B cell (primary cell): Measurements from ENCODE around the gene XRCC1.

Experiments used
- CTCF ChIP-seq: fragments of 200-600 bp; IDR thresholded peaks from one replicate; pipeline ENCODE4 v1.8.0; 2022; ENCODE audit warnings: antibody characterized with exemption, mild to moderate bottlenecking
- EZH2 ChIP-seq: IDR thresholded peaks from 2 replicates; pipeline ENCODE4 v1.6.1; 2012; ENCODE audit warnings: borderline replicate concordance, low read depth, mild to moderate bottlenecking, moderate library complexity, low read length; ENCODE audit not compliant: insufficient read depth, poor library complexity, severe bottlenecking

DNA sequence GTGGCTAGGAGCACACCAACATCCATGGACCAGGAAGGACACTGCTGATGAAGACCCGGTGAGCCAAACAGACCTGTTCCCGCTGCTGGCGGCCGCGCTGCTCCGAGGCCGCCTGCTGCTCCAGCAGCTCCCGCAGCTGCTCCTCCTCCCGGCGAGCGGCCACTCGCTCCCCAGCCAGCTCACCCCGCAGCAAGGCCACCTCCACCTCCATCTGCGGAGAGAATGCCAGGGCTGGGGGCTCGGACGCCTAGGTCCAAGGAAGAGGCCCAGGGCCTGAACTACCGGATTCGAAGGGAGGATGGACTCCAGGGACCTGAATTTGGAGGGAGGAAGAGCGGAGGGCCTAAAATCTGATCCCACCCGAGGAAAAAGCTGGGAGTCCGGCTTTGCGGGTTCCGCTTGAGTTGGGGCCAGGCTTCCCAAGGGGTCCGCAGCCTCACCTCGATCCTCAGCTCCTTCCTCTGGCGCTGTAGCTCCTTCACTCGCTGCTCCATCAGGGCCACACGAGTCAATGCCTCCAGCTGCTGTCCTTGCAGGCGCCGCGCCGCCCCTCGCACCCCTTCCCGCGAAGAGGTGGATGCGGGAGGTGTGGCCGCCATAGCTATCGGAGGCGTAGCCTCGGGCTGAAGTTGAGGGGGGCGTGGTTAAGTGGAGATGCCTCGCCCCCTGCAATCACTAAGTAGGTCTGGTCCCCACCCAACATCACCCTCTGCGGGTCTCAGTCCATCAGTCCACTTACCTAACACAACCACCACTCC, 73.5 kb downstream of the XRCC1 start:
- TF ChIP-seq CTCF = no peak
- TF ChIP-seq EZH2 = no peak
